GM12892 (cell line): ENCODE data around the gene ADGRL3.

Source experiments
- POLR2A ChIP-seq: IDR thresholded peaks from 2 replicates; pipeline ENCODE4 v1.6.1; 2011; ENCODE audit warnings: low read depth, low read length, control low read depth
- POLR2AphosphoS5 ChIP-seq: IDR thresholded peaks from 2 replicates; pipeline ENCODE4 v1.6.1; 2011; ENCODE audit warnings: low read depth, low read length, control low read depth

GRCh38 chr4:61773655-61774245 lies 573.6 kb downstream of the ADGRL3 start:
- TF ChIP-seq POLR2A = no peak
- TF ChIP-seq POLR2AphosphoS5 = no peak
